Psoas muscle (tissue), 8 donors: ENCODE data around the gene SLC6A14. TPM values are rescaled to one million over a fixed set of nuclear protein-coding genes. Genes with fewer than 3 reads are reported as not detected.
A peak's percentile ranks its signal among the peaks of the same experiment; 100 is the strongest.

Source experiments
- ATAC-seq, 4 donors: fragments of 200-7000 bp; cut with Tn5 transposase; one replicate each; pipeline ENCODE4 v1.9.1; 2020; ENCODE audit warnings: moderate library complexity in 3 of 4, mild to moderate bottlenecking in 2 of 4
- DNase-seq, 2 donors: peaks; one replicate each; pipeline ENCODE4 v3.0.0-alpha.2; 2020
- H3K27ac ChIP-seq: fragments of 200-600 bp; one replicate; pipeline ENCODE4 v1.8.0; 2022
- H3K27me3 ChIP-seq, 3 donors: fragments of 200-600 bp in 1 of 3; one replicate each; pipeline versions ENCODE4 v1.6.1 to v1.8.0; 2013 to 2022; ENCODE audit warnings: low read length in 2 of 3, mild to moderate bottlenecking in 2 of 3, moderate library complexity in 1 of 3; ENCODE audit not compliant: insufficient read depth in 3 of 3
- H3K36me3 ChIP-seq, 2 donors: fragments of 200-600 bp in 1 of 2; one replicate each; pipeline versions ENCODE4 v1.6.1 to v1.8.0; 2013 to 2022; ENCODE audit warnings: low read depth in 1 of 2, mild to moderate bottlenecking in 1 of 2, moderate library complexity in 1 of 2; ENCODE audit not compliant: insufficient read depth in 1 of 2
- H3K4me1 ChIP-seq: fragments of 200-600 bp; one replicate; pipeline ENCODE4 v1.8.0; 2022
- H3K4me3 ChIP-seq: fragments of 200-600 bp; one replicate; pipeline ENCODE4 v1.8.0; 2022; ENCODE audit warnings: mild to moderate bottlenecking
- H3K9me3 ChIP-seq: fragments of 200-600 bp; one replicate; pipeline ENCODE4 v1.8.0; 2022
- WGBS, 3 donors: extraction: QIAGEN DNeasy Blood & Tissue Kit; methylation state at CpG; one replicate each; pipeline versions ENCODE4 v1.1.6 to v1.1.7; 2013; 5-methylcytosine and 5-hydroxymethylcytosine counted together
- intact Hi-C, 2 donors: fragments of 100-400 bp; cut with DNase I; formaldehyde crosslinking; loops; one replicate each; pipeline versions ENCODE4 v1.11.0 to v1.14.2; 2022
- polyA plus RNA-seq, 3 donors: library from polyadenylated mRNA; stranded (reverse); fragments of 200-250 nt; gene quantifications; one replicate each; pipeline ENCODE4 v1.2.3, GENCODE V29; 2013
- total RNA-seq, 4 donors: library from RNA; stranded (reverse); fragmentation: NEBNext Ultra II Directional in 2 of 4; extraction: Animal tissue kit (Norgen Biotek cat#: 25700) in 2 of 4; gene quantifications; one replicate each; pipeline versions ENCODE4 v1.2.1 to v1.2.4, GENCODE V29; 2021 to 2023
- TF ChIP-seq, protein P1 (sequence below): fragments of 200-600 bp; IDR thresholded peaks from one replicate; pipeline ENCODE4 v1.8.0; 2022; ENCODE audit warnings: antibody characterized with exemption
- donor health status: healthy with polysubstance abuse.
- donor health status: DM: no; HTN: no; CAD: no; lungs with moderate emphysema.
- donor health status: Bipolar disorder and iron deficiency.
- donor health status: healthy.
- donor health status: DM: yes; HTN: yes; CAD: no.
- donor health status: DM: no; HTN: no; CAD: no.
- donor health status: DM: no; HTN: no; CAD: no.
- donor health status: DM: yes; HTN: yes; CAD: no.

SLC6A14 gene
- total and polyA plus RNA-seq, 7 donors = 0.01 TPM; not detected in 6

DNA sequence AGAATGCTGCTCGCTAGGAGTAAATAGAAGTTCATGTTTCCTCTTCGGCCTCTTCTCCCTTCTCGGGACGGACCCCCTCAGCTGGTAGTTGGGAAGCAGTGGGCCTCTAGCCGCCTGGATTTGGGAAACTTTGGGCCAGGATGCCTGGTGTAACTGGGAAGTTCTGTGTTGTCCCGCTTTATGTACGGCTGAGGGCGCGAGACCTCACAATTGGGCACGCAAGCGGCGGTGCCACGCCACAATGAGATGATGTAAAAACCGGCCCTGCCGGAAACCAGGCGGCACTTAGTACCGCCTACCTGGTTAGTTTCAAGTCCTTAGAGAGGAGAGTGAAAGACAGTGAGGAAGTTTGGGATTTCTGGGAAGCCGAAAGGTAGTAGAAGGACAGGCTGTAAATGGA is 26.4 kb downstream of the SLC6A14 start, which contains the start of gene CT83:
Gene CT83, minus strand, starts transcription at position 155 of the 400 bp plus-strand sequence. Its CDS starts 120 bp downstream, at position 35.
- Histone ChIP-seq H3K9me3 (no peaks in the 10 kb centered on the region), H3K27ac (no peak within 1 kb of the TSS), H3K27me3 (no peaks in the 10 kb centered on the region), H3K4me3 (no peak within 1 kb of the TSS), H3K4me1 (no peaks in the 10 kb centered on the region), H3K36me3 (no peaks in the 10 kb centered on the region)
- TF ChIP-seq, protein P1, sequence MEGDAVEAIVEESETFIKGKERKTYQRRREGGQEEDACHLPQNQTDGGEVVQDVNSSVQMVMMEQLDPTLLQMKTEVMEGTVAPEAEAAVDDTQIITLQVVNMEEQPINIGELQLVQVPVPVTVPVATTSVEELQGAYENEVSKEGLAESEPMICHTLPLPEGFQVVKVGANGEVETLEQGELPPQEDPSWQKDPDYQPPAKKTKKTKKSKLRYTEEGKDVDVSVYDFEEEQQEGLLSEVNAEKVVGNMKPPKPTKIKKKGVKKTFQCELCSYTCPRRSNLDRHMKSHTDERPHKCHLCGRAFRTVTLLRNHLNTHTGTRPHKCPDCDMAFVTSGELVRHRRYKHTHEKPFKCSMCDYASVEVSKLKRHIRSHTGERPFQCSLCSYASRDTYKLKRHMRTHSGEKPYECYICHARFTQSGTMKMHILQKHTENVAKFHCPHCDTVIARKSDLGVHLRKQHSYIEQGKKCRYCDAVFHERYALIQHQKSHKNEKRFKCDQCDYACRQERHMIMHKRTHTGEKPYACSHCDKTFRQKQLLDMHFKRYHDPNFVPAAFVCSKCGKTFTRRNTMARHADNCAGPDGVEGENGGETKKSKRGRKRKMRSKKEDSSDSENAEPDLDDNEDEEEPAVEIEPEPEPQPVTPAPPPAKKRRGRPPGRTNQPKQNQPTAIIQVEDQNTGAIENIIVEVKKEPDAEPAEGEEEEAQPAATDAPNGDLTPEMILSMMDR = no peak
- 68 to 96% (median 96%) methylated on average over 18 of the region's 18 CpGs for WGBS, 3 donors
- no peak for ATAC-seq
- intact Hi-C loops = no loop called here
- no peak for DNase-seq

DNA sequence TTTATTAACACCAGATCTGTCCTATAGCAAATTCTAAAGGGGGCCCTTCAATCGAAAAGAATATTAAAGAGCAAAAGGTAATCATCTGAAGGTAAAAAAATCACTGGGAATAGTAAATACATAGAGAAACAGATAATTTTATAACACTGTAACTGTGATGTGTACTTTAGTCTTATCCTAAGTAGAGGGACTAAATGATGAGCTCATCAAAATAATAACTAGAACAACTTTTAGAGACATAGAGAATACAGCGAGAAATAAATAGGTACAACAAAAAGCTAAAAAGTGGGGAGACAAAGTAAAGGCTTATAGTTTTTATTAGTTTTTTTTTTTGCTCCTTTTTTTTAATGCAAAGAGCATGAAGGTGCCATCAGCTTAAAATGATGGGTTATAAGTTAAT is 43.7 kb downstream of the SLC6A14 start:
- intact Hi-C loops = no loop called here
- H3K27me3 ChIP-seq = no peaks in the 10 kb centered on the region
- H3K4me1 ChIP-seq = no peaks in the 10 kb centered on the region
- no peaks in the 10 kb centered on the region for H3K36me3 ChIP-seq
- DNase-seq = no peak
- no peak overlapping the region for H3K27ac ChIP-seq
- 89 to 100% (median 91%) methylated on average over 2 of the region's 2 CpGs for WGBS, 3 donors
- no peak overlapping the region for H3K4me3 ChIP-seq
- H3K9me3 ChIP-seq = no peaks in the 10 kb centered on the region
- ATAC-seq = no peak
- TF ChIP-seq, protein P1 = no peak

DNA sequence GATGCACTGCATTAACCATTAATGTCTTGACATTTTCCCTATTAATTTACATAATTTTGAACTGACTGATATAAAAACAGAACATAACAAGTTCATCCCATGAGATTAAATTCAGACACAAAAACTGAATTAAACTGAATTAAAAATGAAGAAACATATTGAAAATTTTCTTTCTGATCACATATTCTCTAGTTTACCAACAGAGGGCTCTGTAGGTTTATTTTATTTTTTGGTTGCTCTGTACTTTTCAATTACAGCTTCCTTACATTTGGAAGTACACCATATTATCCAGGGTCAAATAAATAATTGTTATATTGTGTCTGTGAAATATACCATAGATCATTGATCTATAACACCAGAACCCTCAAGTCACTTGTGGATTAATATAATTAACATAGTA is 53.7 kb downstream of the SLC6A14 start:
- TF ChIP-seq, protein P1 = peak; percentile 22
- Histone ChIP-seq H3K27me3 (no peaks in the 10 kb centered on the region), H3K27ac (no peak overlapping the region), H3K9me3 (no peaks in the 10 kb centered on the region), H3K36me3 (no peaks in the 10 kb centered on the region), H3K4me3 (no peak overlapping the region), H3K4me1 (no peaks in the 10 kb centered on the region)
- ATAC-seq (no peak), DNase-seq (no peak)
- intact Hi-C loops = no loop called here

DNA sequence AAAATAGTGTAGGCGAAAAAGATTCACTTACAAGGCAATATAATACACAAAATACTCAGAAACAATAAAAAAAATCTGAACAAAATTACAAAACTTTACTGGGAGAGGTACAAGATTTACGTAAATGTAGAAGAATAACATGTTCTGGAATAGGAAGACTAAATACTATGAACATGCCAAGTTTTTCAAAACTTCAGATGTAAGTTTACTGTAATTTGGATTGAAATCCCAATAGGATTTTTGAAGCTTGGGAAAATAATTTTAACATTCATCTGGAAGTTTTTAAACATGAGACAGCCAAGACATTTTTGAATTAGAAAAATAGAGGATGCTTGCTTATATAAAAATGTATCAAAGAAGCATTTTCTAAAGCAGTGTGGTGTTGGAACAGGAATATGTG is 56.9 kb downstream of the SLC6A14 start:
- TF ChIP-seq, protein P1 = no peak
- DNase-seq (no peak), ATAC-seq (no peak)
- Histone ChIP-seq H3K36me3 (no peaks in the 10 kb centered on the region), H3K4me1 (no peaks in the 10 kb centered on the region), H3K27ac (no peak overlapping the region), H3K27me3 (no peaks in the 10 kb centered on the region), H3K9me3 (no peaks in the 10 kb centered on the region), H3K4me3 (no peak overlapping the region)
- 49 to 77% (median 60%) methylated on average over 2 of the region's 2 CpGs for WGBS, 3 donors
- intact Hi-C loops = no loop called here

DNA sequence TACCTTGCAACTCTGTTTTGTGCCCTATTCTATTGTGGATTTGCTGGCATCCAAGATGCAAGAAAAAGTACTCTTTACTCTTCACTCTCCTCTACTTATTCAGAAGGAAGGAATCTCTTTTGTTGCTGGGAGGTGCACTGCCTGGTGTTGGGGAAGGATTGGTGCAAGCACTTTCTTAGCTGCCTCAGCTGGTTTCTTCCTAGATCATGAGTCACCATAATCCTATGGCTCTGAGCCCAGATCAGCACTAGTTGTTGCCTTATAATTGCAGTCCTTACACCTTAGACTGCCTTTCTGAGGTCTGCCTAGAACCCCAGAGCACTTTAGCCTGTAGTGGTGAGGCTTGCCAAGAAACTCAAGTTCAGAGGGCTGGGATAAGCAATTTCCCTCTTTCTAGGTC is 63.4 kb downstream of the SLC6A14 start:
- Histone ChIP-seq H3K27ac (no peak overlapping the region), H3K4me1 (no peaks in the 10 kb centered on the region), H3K36me3 (no peaks in the 10 kb centered on the region), H3K27me3 (no peaks in the 10 kb centered on the region), H3K9me3 (no peaks in the 10 kb centered on the region), H3K4me3 (no peak overlapping the region)
- DNase-seq (no peak), ATAC-seq (no peak)
- intact Hi-C loops = no loop called here
- TF ChIP-seq, protein P1 = no peak

Other genes starting within 250 kb of the SLC6A14 start
- gene CT83, start 26.4 kb downstream of the SLC6A14 start, total RNA-seq = not detected
- gene CT83, start 26.4 kb downstream of the SLC6A14 start, polyA plus RNA-seq = not detected